Measurements from ENCODE around the gene ENAM. TPM values are rescaled to one million over a fixed set of nuclear protein-coding genes. Genes with fewer than 3 reads are reported as not detected.

ENAM gene
- total and polyA plus RNA-seq, 2 of the 13 experiments (the other 11 are each of a cell fraction or from before 2014, with no cell fraction given) = not detected

DNA sequence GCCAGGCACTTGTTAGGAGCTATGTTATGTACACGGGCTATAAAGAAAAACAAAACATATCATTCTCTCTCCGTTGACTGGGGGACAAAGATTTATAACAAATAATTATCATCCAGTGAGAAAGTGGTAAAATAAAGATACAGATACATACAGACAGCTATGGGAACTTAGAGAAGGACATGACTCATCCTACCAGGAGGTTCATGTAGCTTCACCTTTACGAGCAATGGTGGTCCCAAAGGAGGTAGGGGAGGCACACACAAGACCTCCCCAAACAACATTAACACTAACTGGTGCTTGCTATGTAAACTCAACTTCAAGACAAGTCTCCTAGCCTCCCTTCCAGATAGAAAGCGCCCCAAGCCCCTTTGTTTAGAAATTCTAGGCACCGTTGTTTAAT is 27.6 kb upstream of the ENAM start:
- CTCF ChIA-PET (ENCODE audit: low intra/inter-chr PET ratio, low total read pairs) = interaction anchor here (0.7 to 1.8 kb wide), 2 partner anchors 409 to 1113 kb away, joined by 3 to 6 read pairs; no protein-coding TSS in a partner anchor
- Histone ChIP-seq H3K27me3 (ENCODE audit: control insufficient read depth in 1 of 2, insufficient read depth in 2 of 2, low read length in 2 of 2) (no peaks in the 10 kb centered on the region), H3K79me2 (ENCODE audit: insufficient read depth, low read length) (no peaks in the 10 kb centered on the region), H3K4me3 (replicated peaks in 1 of 3; ENCODE audit: insufficient read depth in 1 of 3, low read depth in 2 of 3, low read length in 3 of 3) (no peak overlapping the region), H4K20me1 (ENCODE audit: insufficient read depth, low read length) (no peaks in the 10 kb centered on the region), H3K36me3 (replicated peaks in 1 of 2; ENCODE audit: control insufficient read depth in 1 of 2, insufficient read depth in 2 of 2, low read length in 2 of 2) (no peaks in the 10 kb centered on the region), H3K27ac (ENCODE audit: extremely low read length, insufficient read depth, low read length) (no peak overlapping the region), H3K9me3 (ENCODE audit: low read length) (no peaks in the 10 kb centered on the region), H3K9ac (ENCODE audit: insufficient read depth, low read depth, low read length) (no peak overlapping the region), H3K4me1 (ENCODE audit: insufficient read depth, low read length) (no peaks in the 10 kb centered on the region), H3K4me2 (ENCODE audit: low read depth, low read length) (no peak overlapping the region), H2AFZ (ENCODE audit: low read length) (no peak overlapping the region)
- intact Hi-C loops (cut with micrococcal nuclease; ENCODE audit: unreplicated experiment) (loop anchor here (2.0 to 10.0 kb wide), 4 partner anchors 86 to 1704 kb away; partner anchors contain the start of gene UTP3), in situ Hi-C loops (cut with HindIII; ENCODE audit: extremely low pct_ligation_motif_present, low pct_unique_long_range_greater_than_20kb) (no loop called here)
- POLR2A ChIA-PET = no interaction called here
- no peak for ATAC-seq
- no TSS peak for BruUV-seq (replicated peaks)
- 32% methylated on average over 5 of the region's 5 CpGs for WGBS (ENCODE audit: low lambda C conversion rate)
- FAIRE-seq = no peak
- no peak for DNase-seq (ENCODE audit: low spot score)
- TF ChIP-seq ZNF709 (CRISPR knock-in tag; IDR thresholded peaks at IDR 0.05) (no peak), REPIN1 (CRISPR knock-in tag; IDR thresholded peaks at IDR 0.05; ENCODE audit: borderline replicate concordance, low read depth) (no peak), ZNF768 (CRISPR knock-in tag; IDR thresholded peaks at IDR 0.05) (no peak), NR2F1 (CRISPR knock-in tag; IDR thresholded peaks at IDR 0.05) (no peak), REST (IDR thresholded peaks at IDR 0.05; ENCODE audit: borderline replicate concordance in 1 of 2, low read depth in 1 of 2, low read length in 2 of 2) (no peak), ZMYM4 (CRISPR knock-in tag; IDR thresholded peaks at IDR 0.05) (no peak), SATB2 (CRISPR knock-in tag; IDR thresholded peaks at IDR 0.05) (no peak), ZFP91 (CRISPR knock-in tag; IDR thresholded peaks at IDR 0.05; ENCODE audit: borderline replicate concordance) (no peak)
- TF ChIP-seq, protein P1, sequence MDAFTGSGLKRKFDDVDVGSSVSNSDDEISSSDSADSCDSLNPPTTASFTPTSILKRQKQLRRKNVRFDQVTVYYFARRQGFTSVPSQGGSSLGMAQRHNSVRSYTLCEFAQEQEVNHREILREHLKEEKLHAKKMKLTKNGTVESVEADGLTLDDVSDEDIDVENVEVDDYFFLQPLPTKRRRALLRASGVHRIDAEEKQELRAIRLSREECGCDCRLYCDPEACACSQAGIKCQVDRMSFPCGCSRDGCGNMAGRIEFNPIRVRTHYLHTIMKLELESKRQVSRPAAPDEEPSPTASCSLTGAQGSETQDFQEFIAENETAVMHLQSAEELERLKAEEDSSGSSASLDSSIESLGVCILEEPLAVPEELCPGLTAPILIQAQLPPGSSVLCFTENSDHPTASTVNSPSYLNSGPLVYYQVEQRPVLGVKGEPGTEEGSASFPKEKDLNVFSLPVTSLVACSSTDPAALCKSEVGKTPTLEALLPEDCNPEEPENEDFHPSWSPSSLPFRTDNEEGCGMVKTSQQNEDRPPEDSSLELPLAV (CRISPR knock-in tag; conservative IDR thresholded peaks at IDR 0.05; ENCODE audit: low read depth) = no peak
- TF ChIP-seq, protein P2, sequence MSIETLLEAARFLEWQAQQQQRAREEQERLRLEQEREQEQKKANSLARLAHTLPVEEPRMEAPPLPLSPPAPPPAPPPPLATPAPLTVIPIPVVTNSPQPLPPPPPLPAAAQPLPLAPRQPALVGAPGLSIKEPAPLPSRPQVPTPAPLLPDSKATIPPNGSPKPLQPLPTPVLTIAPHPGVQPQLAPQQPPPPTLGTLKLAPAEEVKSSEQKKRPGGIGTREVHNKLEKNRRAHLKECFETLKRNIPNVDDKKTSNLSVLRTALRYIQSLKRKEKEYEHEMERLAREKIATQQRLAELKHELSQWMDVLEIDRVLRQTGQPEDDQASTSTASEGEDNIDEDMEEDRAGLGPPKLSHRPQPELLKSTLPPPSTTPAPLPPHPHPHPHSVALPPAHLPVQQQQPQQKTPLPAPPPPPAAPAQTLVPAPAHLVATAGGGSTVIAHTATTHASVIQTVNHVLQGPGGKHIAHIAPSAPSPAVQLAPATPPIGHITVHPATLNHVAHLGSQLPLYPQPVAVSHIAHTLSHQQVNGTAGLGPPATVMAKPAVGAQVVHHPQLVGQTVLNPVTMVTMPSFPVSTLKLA (IDR thresholded peaks at IDR 0.05) = no peak
- TF ChIP-seq, protein P3, sequence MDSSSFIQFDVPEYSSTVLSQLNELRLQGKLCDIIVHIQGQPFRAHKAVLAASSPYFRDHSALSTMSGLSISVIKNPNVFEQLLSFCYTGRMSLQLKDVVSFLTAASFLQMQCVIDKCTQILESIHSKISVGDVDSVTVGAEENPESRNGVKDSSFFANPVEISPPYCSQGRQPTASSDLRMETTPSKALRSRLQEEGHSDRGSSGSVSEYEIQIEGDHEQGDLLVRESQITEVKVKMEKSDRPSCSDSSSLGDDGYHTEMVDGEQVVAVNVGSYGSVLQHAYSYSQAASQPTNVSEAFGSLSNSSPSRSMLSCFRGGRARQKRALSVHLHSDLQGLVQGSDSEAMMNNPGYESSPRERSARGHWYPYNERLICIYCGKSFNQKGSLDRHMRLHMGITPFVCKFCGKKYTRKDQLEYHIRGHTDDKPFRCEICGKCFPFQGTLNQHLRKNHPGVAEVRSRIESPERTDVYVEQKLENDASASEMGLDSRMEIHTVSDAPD (CRISPR knock-in tag; IDR thresholded peaks at IDR 0.05) = no peak
